Activated CD4-positive, alpha-beta memory T cell treated with anti-CD3 and anti-CD28 coated beads for 36 hours (primary cell): ENCODE results near the gene SFT2D2. TPM values are rescaled to one million over a fixed set of nuclear protein-coding genes. Genes with fewer than 3 reads are reported as not detected.

Experiments used
- CTCF ChIA-PET: fragments of 350-600 bp; sonication (Branson Sonifier 250); formaldehyde crosslinking; loops from one replicate; lab custom pipeline; 2021; ENCODE audit warnings: antibody characterized with exemption, inconsistent platforms; lab: Charles Lee
- POLR2A ChIA-PET: fragments of 350-600 bp; sonication (Branson Sonifier 250); formaldehyde crosslinking; loops from one replicate; lab custom pipeline; 2021; ENCODE audit warnings: antibody characterized with exemption; lab: Charles Lee
- DNase-seq: peaks from one replicate; pipeline ENCODE4 v3.0.0-alpha.2; 2020
- H3K27ac Mint-ChIP-seq: one replicate; pipeline ENCODE4 v1.8.0; 2021; ENCODE audit warnings: mixed read lengths
- H3K27me3 Mint-ChIP-seq: one replicate; pipeline ENCODE4 v1.8.0; 2021; ENCODE audit warnings: mixed read lengths
- H3K36me3 Mint-ChIP-seq: one replicate; pipeline ENCODE4 v1.8.0; 2021; ENCODE audit warnings: mixed read lengths
- H3K4me1 Mint-ChIP-seq: one replicate; pipeline ENCODE4 v1.8.0; 2021; ENCODE audit warnings: low read depth, mixed read lengths
- H3K4me3 Mint-ChIP-seq: one replicate; pipeline ENCODE4 v1.8.0; 2021; ENCODE audit warnings: mild to moderate bottlenecking, mixed read lengths
- H3K9me3 Mint-ChIP-seq: one replicate; pipeline ENCODE4 v1.8.0; 2021; ENCODE audit warnings: mixed read lengths
- intact Hi-C: fragments of 100-400 bp; cut with micrococcal nuclease; formaldehyde crosslinking; loops from one replicate; pipeline ENCODE4 v1.15.1; 2023
- total RNA-seq, 2 experiments: library from RNA; stranded (reverse); gene quantifications; one replicate each; pipeline ENCODE4 v1.2.3, GENCODE V29; 2021

The SFT2D2 gene
- total RNA-seq, 2 experiments from 2014 or later = 52.3 to 52.9 TPM

- no peak overlapping the region for H3K27ac Mint-ChIP-seq
These were observed 1.9 kb upstream of the SFT2D2 start for GRCh38 chr1:168223681-168224540.

GRCh38 chr1:168224991-168225390, 813 bp upstream of the SFT2D2 start:
- POLR2A ChIA-PET = interaction anchor here (1.3 to 3.4 kb wide), 2 partner anchors 12 to 289 kb away, joined by 4 to 59 read pairs; no protein-coding TSS in a partner anchor
- H3K4me3 Mint-ChIP-seq = peak overlapping the region; percentile 91
- H3K27ac Mint-ChIP-seq = peak overlapping the region; percentile 84
- peaks cover 7% of the 10 kb centered on the region for H3K27me3 Mint-ChIP-seq
- CTCF ChIA-PET = interaction anchor here (1.1 to 2.9 kb wide), 2 partner anchors 10 to 142 kb away, joined by 3 to 33 read pairs; no protein-coding TSS in a partner anchor
- H3K36me3 Mint-ChIP-seq = peaks cover 29% of the 10 kb centered on the region
- DNase-seq = no peak
- H3K9me3 Mint-ChIP-seq = no peaks in the 10 kb centered on the region
- peaks cover 46% of the 10 kb centered on the region for H3K4me1 Mint-ChIP-seq
- intact Hi-C loops = loop anchor here (5.0 kb wide), 2 partner anchors 1142 to 1667 kb away; partner anchors contain the start of genes BLZF1, NME7 and SCYL3

More at GRCh38 chr1:168223681-168224540, 1.9 kb upstream of the SFT2D2 start:
- ChIA-PET POLR2A (no interaction called here), CTCF (interaction anchor here (1.1 kb wide), 1 partner anchor 141 kb away, joined by 3 read pairs; no protein-coding TSS in a partner anchor)
- no peak for DNase-seq
- intact Hi-C loops = no loop called here
- Mint-ChIP-seq H3K4me1 (peaks cover 36% of the 10 kb centered on the region), H3K27me3 (peaks cover 7% of the 10 kb centered on the region), H3K36me3 (peaks cover 18% of the 10 kb centered on the region), H3K4me3 (no peak overlapping the region), H3K9me3 (no peaks in the 10 kb centered on the region)

GRCh38 chr1:168227620-168228019, 1.8 kb downstream of the SFT2D2 start:
- ChIA-PET POLR2A (interaction anchor here (0.9 to 3.4 kb wide), 6 partner anchors 9 to 292 kb away, joined by 3 to 59 read pairs (median 4); partner anchors contain the start of genes DCAF6 and MPC2), CTCF (interaction anchor here (2.3 to 2.9 kb wide), 3 partner anchors 8 to 115 kb away, joined by 13 to 33 read pairs (median 17); no protein-coding TSS in a partner anchor)
- peak overlapping the region; percentile 91 for H3K4me3 Mint-ChIP-seq
- H3K27ac Mint-ChIP-seq = peak overlapping the region; percentile 84
- peaks cover 51% of the 10 kb centered on the region for H3K4me1 Mint-ChIP-seq
- no peak for DNase-seq
- H3K9me3 Mint-ChIP-seq = no peaks in the 10 kb centered on the region
- H3K27me3 Mint-ChIP-seq = peaks cover 2% of the 10 kb centered on the region
- intact Hi-C loops = loop anchor here (1.0 to 5.0 kb wide), 7 partner anchors 8 to 1665 kb away; partner anchors contain the start of genes BLZF1, NME7, SCYL3 and TIPRL
- H3K36me3 Mint-ChIP-seq = peaks cover 33% of the 10 kb centered on the region

GRCh38 chr1:168229893-168230292, 4.1 kb downstream of the SFT2D2 start:
- intact Hi-C loops = loop anchor here (5.0 kb wide), 2 partner anchors 1137 to 1662 kb away; partner anchors contain the start of genes BLZF1, NME7 and SCYL3
- no peak overlapping the region for H3K4me3 Mint-ChIP-seq
- H3K27ac Mint-ChIP-seq = no peak overlapping the region
- H3K4me1 Mint-ChIP-seq = peaks cover 63% of the 10 kb centered on the region
- ChIA-PET CTCF (no interaction called here), POLR2A (interaction anchor here (1.8 kb wide), 1 partner anchor 50 kb away, joined by 5 read pairs; the partner anchor contains the start of gene TIPRL)
- H3K27me3 Mint-ChIP-seq = no peaks in the 10 kb centered on the region
- peaks cover 50% of the 10 kb centered on the region for H3K36me3 Mint-ChIP-seq
- DNase-seq = no peak
- H3K9me3 Mint-ChIP-seq = no peaks in the 10 kb centered on the region

- H3K27ac Mint-ChIP-seq = no peak overlapping the region
- peaks cover 65% of the 10 kb centered on the region for H3K4me1 Mint-ChIP-seq
- H3K9me3 Mint-ChIP-seq = no peaks in the 10 kb centered on the region
- H3K4me3 Mint-ChIP-seq = no peak overlapping the region
- ChIA-PET CTCF (interaction anchor here (0.6 kb wide), 1 partner anchor 875 kb away, joined by 3 read pairs; no protein-coding TSS in a partner anchor), POLR2A (no interaction called here)
- no peak for DNase-seq
- intact Hi-C loops = no loop called here
- no peaks in the 10 kb centered on the region for H3K27me3 Mint-ChIP-seq
- H3K36me3 Mint-ChIP-seq = peaks cover 55% of the 10 kb centered on the region
These were observed 4.9 kb downstream of the SFT2D2 start for GRCh38 chr1:168230709-168231108.

GRCh38 chr1:168234846-168235547, 9.2 kb downstream of the SFT2D2 start:
- H3K9me3 Mint-ChIP-seq = no peaks in the 10 kb centered on the region
- peak; percentile 63 for DNase-seq
- peaks cover 59% of the 10 kb centered on the region for H3K36me3 Mint-ChIP-seq
- intact Hi-C loops = loop anchor here (1.0 to 5.0 kb wide), 6 partner anchors 8 to 1257 kb away; partner anchors contain the start of genes DCAF6 and MPC2
- no peaks in the 10 kb centered on the region for H3K27me3 Mint-ChIP-seq
- peaks cover 61% of the 10 kb centered on the region for H3K4me1 Mint-ChIP-seq
- H3K4me3 Mint-ChIP-seq = no peak overlapping the region
- peak overlapping the region; percentile 79 for H3K27ac Mint-ChIP-seq
- CTCF ChIA-PET = interaction anchor here (0.5 to 2.8 kb wide), 20 partner anchors 9 to 898 kb away, joined by 3 to 33 read pairs (median 4); partner anchors contain the start of genes SFT2D2 and TIPRL
- POLR2A ChIA-PET = interaction anchor here (5.6 kb wide), 1 partner anchor 9 kb away, joined by 59 read pairs; the partner anchor contains the start of gene SFT2D2

- intact Hi-C loops = loop anchor here (1.0 to 5.0 kb wide), 6 partner anchors 8 to 1257 kb away; partner anchors contain the start of genes DCAF6 and MPC2
- Mint-ChIP-seq H3K27me3 (no peaks in the 10 kb centered on the region), H3K27ac (peak overlapping the region; percentile 79), H3K36me3 (peaks cover 64% of the 10 kb centered on the region), H3K9me3 (no peaks in the 10 kb centered on the region), H3K4me3 (no peak overlapping the region), H3K4me1 (peaks cover 61% of the 10 kb centered on the region)
- DNase-seq = no peak
- ChIA-PET POLR2A (interaction anchor here (5.6 kb wide), 1 partner anchor 9 kb away, joined by 59 read pairs; the partner anchor contains the start of gene SFT2D2), CTCF (interaction anchor here (0.6 to 2.8 kb wide), 18 partner anchors 9 to 294 kb away, joined by 3 to 33 read pairs (median 4); partner anchors contain the start of genes SFT2D2 and TIPRL)
These were observed 9.7 kb downstream of the SFT2D2 start for GRCh38 chr1:168235548-168235885.

GRCh38 chr1:168235937-168236336, 10.1 kb downstream of the SFT2D2 start:
- POLR2A ChIA-PET = interaction anchor here (5.6 kb wide), 1 partner anchor 10 kb away, joined by 59 read pairs; the partner anchor contains the start of gene SFT2D2
- peak overlapping the region; percentile 86 for H3K27ac Mint-ChIP-seq

GRCh38 chr1:168236836-168237611, 11.2 kb downstream of the SFT2D2 start:
- Mint-ChIP-seq H3K36me3 (peaks cover 74% of the 10 kb centered on the region), H3K27me3 (no peaks in the 10 kb centered on the region), H3K9me3 (no peaks in the 10 kb centered on the region), H3K27ac (peak overlapping the region; percentile 86), H3K4me3 (peak overlapping the region; percentile 28), H3K4me1 (peaks cover 56% of the 10 kb centered on the region)
- POLR2A ChIA-PET = interaction anchor here (0.5 to 5.6 kb wide), 2 partner anchors 11 to 870 kb away, joined by 3 to 59 read pairs; partner anchors contain the start of gene SFT2D2
- peak; percentile 67 for DNase-seq
- intact Hi-C loops = loop anchor here (1.0 to 5.0 kb wide), 8 partner anchors 50 to 1255 kb away; partner anchors contain the start of genes DCAF6, MPC2 and TIPRL
- CTCF ChIA-PET = interaction anchor here (0.7 to 3.1 kb wide), 4 partner anchors 10 to 129 kb away, joined by 3 to 17 read pairs (median 6); partner anchors contain the start of gene SFT2D2

More at GRCh38 chr1:168235937-168236336, 10.1 kb downstream of the SFT2D2 start:
- Mint-ChIP-seq H3K4me1 (peaks cover 58% of the 10 kb centered on the region), H3K27me3 (no peaks in the 10 kb centered on the region), H3K9me3 (no peaks in the 10 kb centered on the region), H3K4me3 (no peak overlapping the region), H3K36me3 (peaks cover 66% of the 10 kb centered on the region)
- no peak for DNase-seq
- intact Hi-C loops = loop anchor here (1.0 to 5.0 kb wide), 7 partner anchors 9 to 1256 kb away; partner anchors contain the start of genes DCAF6 and MPC2
- CTCF ChIA-PET = interaction anchor here (0.6 to 2.8 kb wide), 17 partner anchors 10 to 295 kb away, joined by 3 to 33 read pairs (median 4); partner anchors contain the start of genes SFT2D2 and TIPRL

GRCh38 chr1:168243198-168243597, 17.4 kb downstream of the SFT2D2 start:
- ChIA-PET CTCF (no interaction called here), POLR2A (no interaction called here)
- Mint-ChIP-seq H3K4me1 (peaks cover 43% of the 10 kb centered on the region), H3K9me3 (no peaks in the 10 kb centered on the region), H3K4me3 (no peak overlapping the region), H3K27ac (no peak overlapping the region), H3K36me3 (peaks cover 83% of the 10 kb centered on the region), H3K27me3 (no peaks in the 10 kb centered on the region)
- DNase-seq = no peak
- intact Hi-C loops = no loop called here
